GM12872 (cell line): ENCODE results near the gene GRIN2A.

ENCODE experiments used
- CTCF ChIP-seq: IDR thresholded peaks from 3 replicates; pipeline ENCODE4 v1.5.1; 2011; ENCODE audit warnings: low read depth, mild to moderate bottlenecking, low read length, moderate library complexity; ENCODE audit not compliant: insufficient read depth

Gene GRIN2A

GRCh38 chr16:9763505-9763904 is 418.7 kb downstream of the GRIN2A start:
- no peak for TF ChIP-seq CTCF

GRCh38 chr16:9761870-9762269 is 420.4 kb downstream of the GRIN2A start:
- no peak for TF ChIP-seq CTCF

GRCh38 chr16:9757687-9758086 is 424.5 kb downstream of the GRIN2A start:
- TF ChIP-seq CTCF, result no peak

- no peak for TF ChIP-seq CTCF
These were observed 425.8 kb downstream of the GRIN2A start for GRCh38 chr16:9756434-9756833.

- no peak for TF ChIP-seq CTCF
These were observed 427.1 kb downstream of the GRIN2A start for GRCh38 chr16:9755081-9755480.

GRCh38 chr16:9741776-9742175 is 440.5 kb downstream of the GRIN2A start:
- TF ChIP-seq CTCF, result no peak

- TF ChIP-seq CTCF, result no peak
These were observed 442.9 kb downstream of the GRIN2A start for GRCh38 chr16:9739301-9739700.

GRCh38 chr16:9738690-9739089 is 443.5 kb downstream of the GRIN2A start:
- no peak for TF ChIP-seq CTCF
